Measurements from ENCODE around the gene OR7G1.
A peak's percentile ranks its signal among the peaks of the same experiment; 100 is the strongest.
"Not testable (repeated sequence)": the region's sequence is repeated elsewhere in the genome, so short reads cannot be mapped to it uniquely, and the experiment has no call there.

The OR7G1 gene

GRCh38 chr19:9107375-9107774, 8.2 kb downstream of the OR7G1 start, which contains the start of gene OR7G2:
OR7G2 (minus strand) TSS chr19:9107475; CDS start chr19:9103243, 4,232 bp downstream.
- H3K4me3 ChIP-seq (ENCODE audit: low read length): no peak within 1 kb of the TSS
- TF ChIP-seq CTCF (IDR thresholded peaks at IDR 0.05; ENCODE audit: insufficient read depth, low read depth, low read length, missing control alignments): no peak
- no peak for DNase-seq (ENCODE audit: low read depth)

GRCh38 chr19:9086761-9087160, 28.8 kb downstream of the OR7G1 start, which contains the start of gene OR1M1:
OR1M1 (plus strand) TSS chr19:9087061; CDS start chr19:9093245, 6,184 bp downstream.
- DNase-seq (ENCODE audit: low read depth): no peak
- TF ChIP-seq CTCF (IDR thresholded peaks at IDR 0.05; ENCODE audit: insufficient read depth, low read depth, low read length, missing control alignments): no peak
- H3K4me3 ChIP-seq (ENCODE audit: low read length): no peak within 1 kb of the TSS

- H3K4me3 ChIP-seq (ENCODE audit: low read length): no peak overlapping the region
Observed at GRCh38 chr19:9078651-9079050, 36.9 kb downstream of the OR7G1 start.

GRCh38 chr19:9076901-9077300, 38.7 kb downstream of the OR7G1 start:
- TF ChIP-seq CTCF (IDR thresholded peaks at IDR 0.05; ENCODE audit: insufficient read depth, low read depth, low read length, missing control alignments): no peak
- no peak overlapping the region for H3K4me3 ChIP-seq (ENCODE audit: low read length)
- no peak for DNase-seq (ENCODE audit: low read depth)

More at GRCh38 chr19:9078651-9079050, 36.9 kb downstream of the OR7G1 start:
- no peak for DNase-seq (ENCODE audit: low read depth)
- TF ChIP-seq CTCF (IDR thresholded peaks at IDR 0.05; ENCODE audit: insufficient read depth, low read depth, low read length, missing control alignments): no peak

GRCh38 chr19:9075064-9075949, 40.3 kb downstream of the OR7G1 start:
- no peak overlapping the region for H3K4me3 ChIP-seq (ENCODE audit: low read length)
- peak; percentile 98 for DNase-seq (ENCODE audit: low read depth)
- TF ChIP-seq CTCF (IDR thresholded peaks at IDR 0.05; ENCODE audit: insufficient read depth, low read depth, low read length, missing control alignments): no peak

- H3K4me3 ChIP-seq (ENCODE audit: low read length): no peak overlapping the region
- no peak for DNase-seq (ENCODE audit: low read depth)
- TF ChIP-seq CTCF (IDR thresholded peaks at IDR 0.05; ENCODE audit: insufficient read depth, low read depth, low read length, missing control alignments): no peak
Observed at GRCh38 chr19:9073806-9074205, 41.8 kb downstream of the OR7G1 start.

GRCh38 chr19:9071720-9072119, 43.8 kb downstream of the OR7G1 start:
- not testable (repeated sequence) for DNase-seq (ENCODE audit: low read depth); H3K4me3 ChIP-seq (ENCODE audit: low read length)

Measured in epithelial cell of esophagus (primary cell).